Stimulated activated naive CD8-positive, alpha-beta T cell treated with anti-CD3 and anti-CD28 coated beads, Interleukin-15, amount 100 ng/mL, for 72 hours (primary cell): ENCODE results near the gene SRRD.
"Not testable (repeated sequence)": the region's sequence is repeated elsewhere in the genome, so short reads cannot be mapped to it uniquely, and the experiment has no call there.

ENCODE experiments used
- ATAC-seq: fragments of 150-1000 bp; cut with Tn5 transposase; 2 replicates; pipeline ENCODE4 v1.10.0; 2021; ENCODE audit warnings: mild to moderate bottlenecking, moderate library complexity
- DNase-seq, 2 donors: peaks; one replicate each; pipeline ENCODE4 v3.0.0; 2021 to 2022
- H3K27ac Mint-ChIP-seq, 2 donors: one replicate each; pipeline ENCODE4 v1.8.0; 2022; ENCODE audit warnings: mild to moderate bottlenecking in 2 of 2, mixed read lengths in 2 of 2, moderate library complexity in 2 of 2
- H3K27me3 Mint-ChIP-seq: one replicate; pipeline ENCODE4 v1.8.0; 2022; ENCODE audit warnings: mixed read lengths
- H3K4me1 Mint-ChIP-seq: one replicate; pipeline ENCODE4 v1.8.0; 2022; ENCODE audit warnings: mild to moderate bottlenecking, mixed read lengths
- H3K4me3 Mint-ChIP-seq, 2 donors: one replicate each; pipeline ENCODE4 v1.8.0; 2022; ENCODE audit warnings: mild to moderate bottlenecking in 2 of 2, mixed read lengths in 2 of 2, moderate library complexity in 1 of 2
- H3K9me3 Mint-ChIP-seq, 2 donors: one replicate each; pipeline ENCODE4 v1.8.0; 2022; ENCODE audit warnings: mixed read lengths in 2 of 2

Gene SRRD, protein sequence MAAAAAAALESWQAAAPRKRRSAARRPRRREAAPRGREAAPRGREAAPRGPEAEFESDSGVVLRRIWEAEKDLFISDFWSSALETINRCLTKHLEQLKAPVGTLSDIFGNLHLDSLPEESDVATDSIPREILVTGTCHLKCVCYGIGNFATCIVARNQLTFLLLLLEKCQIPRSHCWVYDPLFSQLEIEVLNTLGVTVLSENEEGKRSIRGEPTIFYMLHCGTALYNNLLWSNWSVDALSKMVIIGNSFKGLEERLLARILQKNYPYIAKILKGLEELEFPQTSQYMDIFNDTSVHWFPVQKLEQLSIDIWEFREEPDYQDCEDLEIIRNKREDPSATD

DNA sequence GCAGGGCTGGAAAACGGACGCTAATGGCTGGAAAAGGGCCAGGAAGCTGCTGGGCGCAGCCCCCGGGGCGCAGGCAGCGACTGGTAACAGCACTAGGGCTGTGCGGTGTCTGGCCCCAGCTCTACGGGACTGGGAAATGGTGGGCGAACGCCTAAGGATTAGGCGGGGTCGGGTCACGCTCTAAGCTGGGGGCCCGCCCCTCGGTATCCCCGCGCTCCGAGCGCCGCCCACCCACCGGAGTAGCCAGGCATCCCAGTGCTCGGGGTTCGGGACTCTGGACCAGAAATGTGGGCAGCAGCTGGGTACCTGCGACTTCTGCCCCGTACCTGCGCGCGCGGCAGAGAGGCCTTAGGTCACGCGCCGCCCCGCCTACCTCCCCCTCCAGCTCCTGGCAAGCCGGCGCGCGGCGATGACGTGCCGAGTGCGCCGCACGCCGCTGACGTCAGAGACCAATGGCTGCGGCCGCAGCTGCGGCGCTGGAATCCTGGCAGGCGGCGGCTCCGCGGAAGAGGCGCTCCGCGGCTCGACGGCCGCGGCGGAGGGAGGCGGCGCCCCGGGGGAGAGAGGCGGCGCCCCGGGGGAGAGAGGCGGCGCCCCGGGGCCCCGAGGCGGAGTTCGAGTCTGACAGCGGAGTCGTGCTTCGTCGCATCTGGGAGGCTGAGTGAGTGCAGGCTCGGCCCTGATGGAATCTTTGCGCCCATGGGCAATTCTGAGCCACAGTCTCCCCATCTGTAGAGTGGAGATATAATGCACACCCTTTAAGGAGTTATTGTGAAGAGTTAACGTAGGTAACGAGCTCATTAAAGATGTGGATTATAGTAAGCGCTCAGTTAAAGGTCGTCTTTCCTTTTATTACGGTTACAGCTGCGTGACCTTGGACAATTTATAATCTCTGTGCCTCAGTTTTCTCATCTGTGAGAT, at the start of gene SRRD, which contains the start of gene HPS4:
TSS of gene SRRD (plus strand) at position 439 of the 921 bp plus-strand sequence. CDS start at position 453, 14 bp downstream.
TSS of gene HPS4 (minus strand) at position 345 of the 921 bp plus-strand sequence. CDS start 2,021 bp downstream, outside the sequence.
- peak within 1 kb of the TSS; percentile 98 to 99 for H3K4me3 Mint-ChIP-seq
- DNase-seq (peak; percentile 92), ATAC-seq (peak; percentile 92)
- H3K27ac Mint-ChIP-seq = peak within 1 kb of the TSS; percentile 97 to 98
- H3K9me3 Mint-ChIP-seq = no peaks in the 10 kb centered on the region
- peaks cover 80% of the 10 kb centered on the region for H3K4me1 Mint-ChIP-seq
- no peaks in the 10 kb centered on the region for H3K27me3 Mint-ChIP-seq

DNA sequence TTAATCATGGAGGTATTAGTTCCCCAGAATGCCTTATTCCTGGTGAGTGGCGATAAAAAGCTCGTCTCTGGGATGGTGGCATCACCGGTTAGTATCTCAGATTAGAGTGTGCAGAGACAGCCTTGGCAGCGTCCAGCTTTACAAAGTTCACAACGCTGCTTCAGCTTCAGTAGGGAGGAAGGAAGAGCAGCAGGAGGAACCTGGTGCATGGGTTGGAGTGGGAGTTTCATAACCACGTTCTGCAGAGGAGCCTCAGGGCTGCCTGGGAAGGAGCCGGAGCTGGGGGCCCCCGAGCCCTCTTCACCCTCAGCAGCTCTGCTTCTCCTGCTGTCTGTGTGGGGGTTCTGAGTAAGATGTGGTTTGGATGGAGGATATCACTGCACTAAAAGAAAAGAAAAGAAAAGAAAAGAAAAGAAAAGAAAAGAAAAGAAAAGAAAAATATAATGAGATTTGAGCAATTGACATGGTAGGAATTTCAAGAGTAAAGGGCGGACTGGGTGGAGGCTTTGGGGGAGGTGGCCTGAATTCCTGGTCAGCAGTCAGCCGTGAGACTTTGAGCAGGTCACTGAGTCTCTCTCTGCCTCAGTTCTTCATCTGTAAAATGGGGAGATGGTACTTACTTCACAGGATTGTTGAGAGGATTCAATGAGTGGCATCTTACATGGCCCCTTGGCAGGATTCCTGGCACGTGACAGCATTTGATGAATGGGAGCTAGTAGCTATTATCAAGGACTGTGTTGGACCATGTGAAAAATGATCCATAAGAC, 48.2 kb upstream of the SRRD start:
- no peak for ATAC-seq
- H3K9me3 Mint-ChIP-seq = no peaks in the 10 kb centered on the region
- H3K27me3 Mint-ChIP-seq = no peaks in the 10 kb centered on the region
- H3K27ac Mint-ChIP-seq = peak overlapping the region in 1 of 2 donors; percentile 74
- no peak for DNase-seq
- peak overlapping the region; percentile 36 to 48 for H3K4me3 Mint-ChIP-seq
- peaks cover 62% of the 10 kb centered on the region for H3K4me1 Mint-ChIP-seq

DNA sequence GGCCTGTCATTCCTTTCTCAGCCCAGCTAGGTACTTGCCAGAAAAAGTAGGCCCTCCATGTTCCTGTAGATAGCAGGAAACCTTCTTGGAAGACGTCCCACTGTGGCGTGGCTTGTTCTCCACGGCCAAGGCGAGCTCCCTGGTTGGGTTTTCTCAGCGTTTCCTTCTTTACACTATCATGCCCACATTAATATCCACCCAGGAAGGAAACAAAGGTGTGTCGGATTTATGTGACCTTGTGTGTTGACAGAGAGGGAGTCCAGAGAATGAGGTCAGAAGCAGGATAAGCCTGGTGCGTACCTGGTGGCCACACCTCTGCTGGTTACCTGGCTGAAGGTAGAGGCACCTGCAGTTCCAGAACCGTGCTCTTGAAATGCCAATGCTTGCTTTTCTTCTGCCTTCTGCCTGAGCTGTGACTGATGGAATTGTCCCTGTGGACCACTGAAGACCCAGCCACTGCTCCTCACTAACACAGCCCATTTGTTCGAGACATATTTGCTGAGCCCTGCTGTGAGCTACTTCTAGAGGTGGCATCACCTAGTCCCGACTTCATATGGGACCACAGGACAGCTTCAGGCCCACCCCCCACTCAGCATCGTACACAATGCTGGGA, 46.7 kb upstream of the SRRD start:
- Mint-ChIP-seq H3K4me3 (no peak overlapping the region), H3K4me1 (peaks cover 47% of the 10 kb centered on the region), H3K9me3 (no peaks in the 10 kb centered on the region), H3K27me3 (no peaks in the 10 kb centered on the region), H3K27ac (no peak overlapping the region)
- ATAC-seq (no peak), DNase-seq (no peak)

DNA sequence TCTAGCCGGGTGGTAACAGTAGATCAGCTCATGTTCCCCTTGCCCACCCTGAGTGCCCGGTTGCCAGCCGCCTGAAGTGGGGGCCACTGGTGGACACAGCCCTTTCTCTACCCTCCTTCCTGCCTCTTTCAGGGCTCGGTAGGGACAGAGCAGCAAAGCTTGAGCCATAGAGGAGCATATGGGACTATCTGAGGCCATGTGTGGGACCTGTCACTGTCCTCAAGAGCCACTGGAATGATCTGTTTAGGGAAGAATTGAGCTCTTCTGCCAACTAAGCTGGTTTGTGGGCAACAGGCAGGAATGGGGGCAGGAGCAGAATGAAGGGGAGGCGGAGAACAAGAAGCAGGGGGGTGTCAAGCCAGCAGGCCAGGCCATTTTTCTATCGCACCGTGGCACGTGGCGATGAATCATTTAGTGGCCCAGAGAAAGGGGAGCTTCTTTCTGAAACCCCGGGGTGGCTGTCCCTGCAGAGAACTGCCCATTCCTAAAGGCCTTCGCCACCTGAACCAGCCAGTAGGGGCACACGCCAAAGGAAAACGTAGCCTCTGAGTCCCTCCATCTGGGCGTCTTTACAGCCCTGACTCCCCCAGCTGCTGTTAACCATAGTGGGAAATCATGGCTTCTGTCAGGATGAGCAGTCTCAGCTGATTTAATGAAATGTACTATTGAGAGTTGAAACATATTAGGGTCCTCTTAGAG, 45.8 kb upstream of the SRRD start:
- H3K4me3 Mint-ChIP-seq = no peak overlapping the region

DNA sequence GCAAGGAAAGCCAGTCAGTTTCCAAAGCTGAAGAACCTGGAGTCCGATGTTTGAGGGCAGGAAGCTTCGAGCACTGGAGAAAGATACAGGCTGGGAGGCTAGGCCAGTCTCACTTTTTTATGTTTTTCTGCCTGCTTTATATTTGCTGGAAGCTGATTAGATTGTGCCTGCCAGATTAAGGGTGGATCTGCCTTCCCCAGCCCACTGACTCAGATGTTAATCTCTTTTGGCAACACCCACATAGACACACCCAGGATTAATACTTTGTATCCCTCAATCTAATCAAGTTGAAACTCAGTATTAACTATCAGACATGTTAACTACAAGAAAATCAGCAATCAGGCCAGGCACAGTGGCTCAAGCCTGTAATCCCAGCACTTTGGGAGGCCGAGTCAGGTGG, 44.9 kb upstream of the SRRD start:
- not testable (repeated sequence) for H3K27ac Mint-ChIP-seq, ATAC-seq, DNase-seq, H3K9me3 Mint-ChIP-seq, H3K27me3 Mint-ChIP-seq, H3K4me3 Mint-ChIP-seq
- peaks cover 31% of the 10 kb centered on the region for H3K4me1 Mint-ChIP-seq

More for the DNA sequence above, 45.8 kb upstream of the SRRD start:
- Mint-ChIP-seq H3K27me3 (no peaks in the 10 kb centered on the region), H3K9me3 (no peaks in the 10 kb centered on the region), H3K4me1 (peaks cover 38% of the 10 kb centered on the region), H3K27ac (no peak overlapping the region)
- ATAC-seq = no peak
- DNase-seq = no peak

DNA sequence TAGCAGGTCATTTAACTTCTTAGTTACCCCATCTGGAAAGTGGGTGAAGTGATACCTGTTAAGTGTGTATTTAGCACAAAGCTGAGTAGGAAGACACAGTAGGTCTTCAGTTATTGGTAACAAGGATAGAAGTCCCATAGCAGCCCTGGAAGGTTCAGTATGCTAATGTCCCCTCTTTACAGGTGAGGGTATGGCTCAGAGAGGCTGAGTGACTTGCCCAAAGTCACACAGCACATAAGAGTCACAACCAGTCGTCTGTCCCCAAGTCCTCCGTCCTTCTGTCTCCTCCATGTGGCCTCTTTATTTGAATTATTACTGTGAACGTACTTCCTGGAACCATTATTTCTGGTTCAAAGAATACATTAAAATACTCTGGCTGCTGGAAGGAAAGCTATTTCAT, 44.1 kb upstream of the SRRD start:
- no peak for DNase-seq
- no peak for ATAC-seq
- H3K4me3 Mint-ChIP-seq = no peak overlapping the region
- peaks cover 26% of the 10 kb centered on the region for H3K4me1 Mint-ChIP-seq
- H3K27ac Mint-ChIP-seq = peak overlapping the region in 1 of 2 donors; percentile 66
- H3K9me3 Mint-ChIP-seq = no peaks in the 10 kb centered on the region
- no peaks in the 10 kb centered on the region for H3K27me3 Mint-ChIP-seq

DNA sequence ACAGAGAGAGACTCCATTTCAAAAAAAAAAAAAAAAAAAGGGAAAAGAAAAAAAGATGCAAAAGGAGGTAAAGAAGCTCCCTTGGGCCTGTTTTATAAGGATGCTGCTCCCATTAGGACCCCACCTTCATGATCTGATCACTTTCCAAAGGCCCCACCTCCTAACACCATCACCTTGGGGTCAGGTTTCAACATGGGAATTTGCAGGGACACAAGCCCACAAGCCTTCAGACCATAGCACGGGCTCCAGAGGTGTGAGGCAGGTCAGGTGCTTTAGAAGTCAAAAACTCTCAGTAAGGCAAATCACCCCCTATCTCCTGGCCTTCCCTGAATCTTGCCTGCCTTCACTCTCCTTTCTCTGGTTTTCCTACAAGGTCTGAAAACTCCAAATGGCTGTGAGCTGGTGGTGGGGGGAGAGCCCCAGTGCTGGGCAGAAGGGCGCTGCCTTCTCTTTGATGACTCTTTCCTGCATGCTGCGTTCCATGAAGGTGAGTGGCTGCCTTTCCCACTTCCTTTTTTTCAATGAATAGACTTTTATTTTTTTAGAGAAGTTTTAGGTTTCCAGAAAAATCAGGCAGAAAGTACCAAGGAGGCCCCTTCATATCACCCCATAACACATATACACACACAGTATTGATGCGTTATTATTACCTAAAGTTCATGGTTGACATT, 41.5 kb upstream of the SRRD start:
- Mint-ChIP-seq H3K27me3 (no peaks in the 10 kb centered on the region), H3K27ac (peak overlapping the region in 1 of 2 donors; percentile 75), H3K9me3 (no peaks in the 10 kb centered on the region), H3K4me1 (peaks cover 2% of the 10 kb centered on the region), H3K4me3 (no peak overlapping the region)
- ATAC-seq (no peak), DNase-seq (no peak)

DNA sequence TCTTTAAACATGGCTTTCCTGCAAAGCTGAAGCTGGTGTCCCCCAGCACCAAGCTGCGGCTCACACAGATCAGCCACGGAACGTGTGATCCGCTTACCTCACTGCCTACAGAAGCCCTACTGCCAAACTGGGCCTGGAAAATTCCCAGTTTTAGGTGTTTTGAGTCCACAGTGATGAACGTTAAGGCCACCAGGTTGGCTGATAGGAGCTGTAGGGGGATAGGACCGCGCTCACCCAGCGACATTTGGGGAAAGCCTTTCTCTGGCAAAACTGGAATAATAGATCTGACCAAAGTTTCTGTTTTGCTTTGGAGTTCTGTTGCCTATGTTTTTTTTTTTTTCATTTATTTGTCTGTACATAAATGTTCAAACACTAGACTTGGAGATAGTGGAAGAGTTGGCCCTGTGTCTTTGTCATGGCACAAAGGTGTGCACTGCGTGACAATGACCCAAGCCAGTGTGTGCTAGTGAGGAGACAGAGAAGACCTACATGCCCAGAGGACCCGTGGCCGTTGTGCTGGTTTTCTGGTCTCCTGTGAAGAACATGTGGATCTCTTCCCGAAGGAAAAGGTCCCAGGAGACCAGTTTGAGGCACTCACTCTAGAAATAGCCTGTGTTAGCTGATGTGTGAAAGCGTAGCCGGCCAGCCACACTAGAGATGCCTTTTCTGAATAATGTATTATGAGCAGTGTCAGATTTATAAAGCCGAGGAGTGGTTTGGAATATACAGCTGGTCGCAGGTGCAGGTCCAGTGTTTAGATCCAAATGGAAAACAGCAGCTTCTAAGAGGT, 39.6 kb upstream of the SRRD start:
- no peaks in the 10 kb centered on the region for H3K27me3 Mint-ChIP-seq
- ATAC-seq (no peak), DNase-seq (no peak)
- peaks cover 6% of the 10 kb centered on the region for H3K4me1 Mint-ChIP-seq
- no peak overlapping the region for H3K4me3 Mint-ChIP-seq
- H3K27ac Mint-ChIP-seq = peak overlapping the region in 1 of 2 donors; percentile 88
- H3K9me3 Mint-ChIP-seq = no peaks in the 10 kb centered on the region

DNA sequence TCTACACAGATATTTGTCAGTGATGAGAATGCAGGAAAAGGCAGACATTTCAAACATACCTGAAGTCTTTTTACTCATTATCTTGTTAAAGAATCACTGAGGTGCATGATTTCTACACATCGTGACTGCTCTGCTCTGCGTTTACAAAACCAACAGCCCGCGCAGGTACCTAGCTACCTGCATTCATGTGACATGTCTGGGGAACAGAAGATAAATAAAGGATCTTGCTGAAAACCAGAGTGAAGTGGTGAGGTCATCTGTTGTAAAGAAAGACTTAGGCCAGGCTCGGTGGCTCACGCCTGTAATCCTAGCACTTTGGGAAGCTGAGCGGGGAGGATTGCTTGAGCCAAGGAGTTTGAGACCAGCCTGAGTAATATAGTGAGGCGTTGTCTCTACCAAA, 38.9 kb upstream of the SRRD start:
- no peak overlapping the region for H3K4me3 Mint-ChIP-seq
- no peak for DNase-seq
- H3K9me3 Mint-ChIP-seq = no peaks in the 10 kb centered on the region

DNA sequence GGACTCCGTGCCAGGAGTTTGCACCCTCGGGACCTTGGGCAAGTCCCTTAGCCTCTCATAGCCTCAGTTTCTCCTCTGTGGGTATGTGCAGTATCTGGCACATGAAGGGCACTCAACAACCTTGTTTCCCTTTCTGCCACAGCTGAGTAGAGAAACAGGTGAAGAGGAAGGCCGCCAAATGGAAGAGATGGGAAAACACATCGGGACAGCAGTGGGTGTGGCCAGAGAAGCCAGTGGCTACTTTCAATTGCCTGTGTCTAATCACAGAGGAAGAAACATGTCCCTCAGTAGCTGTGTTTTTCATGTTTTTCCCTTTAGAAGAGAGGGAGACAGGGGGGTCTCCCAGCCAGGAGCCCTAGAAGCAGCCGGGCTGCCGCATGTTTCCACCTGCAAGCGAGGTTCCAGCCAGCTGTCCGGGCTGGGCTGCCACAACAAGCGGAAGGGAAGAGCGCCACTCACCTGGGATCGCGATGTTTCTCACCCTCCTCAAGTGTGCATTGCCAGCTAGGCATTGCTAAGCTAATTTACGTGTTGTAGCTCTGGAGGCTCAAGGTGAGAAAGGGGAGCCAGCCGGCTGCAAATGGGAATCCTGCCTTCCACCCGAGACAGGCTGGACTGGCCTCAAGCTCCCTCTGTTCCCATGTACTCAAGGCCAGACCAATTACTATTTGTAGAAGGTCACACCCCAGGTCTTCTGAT, 38.0 kb upstream of the SRRD start:
- H3K9me3 Mint-ChIP-seq = no peaks in the 10 kb centered on the region

More for the DNA sequence above, 38.9 kb upstream of the SRRD start:
- H3K27ac Mint-ChIP-seq = no peak overlapping the region
- H3K4me1 Mint-ChIP-seq = peaks cover 6% of the 10 kb centered on the region
- H3K27me3 Mint-ChIP-seq = no peaks in the 10 kb centered on the region
- no peak for ATAC-seq

DNA sequence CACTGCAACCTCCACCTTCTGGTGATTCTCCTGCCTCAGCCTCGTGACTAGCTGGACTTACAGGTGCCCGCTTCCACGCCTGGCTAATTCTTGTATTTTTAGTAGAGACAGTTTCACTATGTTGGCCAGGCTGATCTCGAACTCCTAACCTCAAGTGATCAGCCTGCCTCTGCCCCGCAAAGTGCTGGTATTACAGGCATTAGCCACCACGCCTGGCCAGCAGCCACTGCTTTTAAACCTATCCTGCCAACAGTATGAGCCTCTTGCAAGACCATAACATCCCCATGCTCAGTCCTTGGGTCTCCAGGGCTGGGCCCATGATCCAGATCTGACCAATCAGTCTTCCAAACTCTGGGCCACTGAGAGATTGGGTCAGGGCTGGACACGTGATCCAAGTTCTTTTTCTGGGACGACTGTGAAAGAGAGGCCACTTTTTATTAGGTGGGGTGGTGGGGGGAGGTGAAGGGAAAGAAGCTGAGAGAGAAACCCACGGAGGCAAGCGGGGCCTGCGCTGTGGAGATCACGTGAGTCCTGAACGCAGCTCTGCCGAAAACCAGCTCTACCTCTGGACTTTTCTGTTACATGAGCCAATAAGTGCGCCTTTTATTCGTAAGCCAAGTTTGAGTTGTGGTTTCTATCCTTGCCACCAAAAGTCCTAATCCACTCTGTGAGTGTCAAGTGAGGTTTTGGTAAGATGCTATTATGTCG, 36.7 kb upstream of the SRRD start:
- no peaks in the 10 kb centered on the region for H3K9me3 Mint-ChIP-seq
- H3K4me1 Mint-ChIP-seq = peaks cover 6% of the 10 kb centered on the region
- no peak overlapping the region for H3K27ac Mint-ChIP-seq
- H3K27me3 Mint-ChIP-seq = no peaks in the 10 kb centered on the region
- H3K4me3 Mint-ChIP-seq = no peak overlapping the region
- ATAC-seq = no peak
- DNase-seq = no peak

More for the DNA sequence above, 38.0 kb upstream of the SRRD start:
- no peak overlapping the region for H3K27ac Mint-ChIP-seq
- no peaks in the 10 kb centered on the region for H3K27me3 Mint-ChIP-seq
- H3K4me1 Mint-ChIP-seq = peaks cover 6% of the 10 kb centered on the region
- DNase-seq = no peak
- no peak for ATAC-seq
- H3K4me3 Mint-ChIP-seq = no peak overlapping the region

DNA sequence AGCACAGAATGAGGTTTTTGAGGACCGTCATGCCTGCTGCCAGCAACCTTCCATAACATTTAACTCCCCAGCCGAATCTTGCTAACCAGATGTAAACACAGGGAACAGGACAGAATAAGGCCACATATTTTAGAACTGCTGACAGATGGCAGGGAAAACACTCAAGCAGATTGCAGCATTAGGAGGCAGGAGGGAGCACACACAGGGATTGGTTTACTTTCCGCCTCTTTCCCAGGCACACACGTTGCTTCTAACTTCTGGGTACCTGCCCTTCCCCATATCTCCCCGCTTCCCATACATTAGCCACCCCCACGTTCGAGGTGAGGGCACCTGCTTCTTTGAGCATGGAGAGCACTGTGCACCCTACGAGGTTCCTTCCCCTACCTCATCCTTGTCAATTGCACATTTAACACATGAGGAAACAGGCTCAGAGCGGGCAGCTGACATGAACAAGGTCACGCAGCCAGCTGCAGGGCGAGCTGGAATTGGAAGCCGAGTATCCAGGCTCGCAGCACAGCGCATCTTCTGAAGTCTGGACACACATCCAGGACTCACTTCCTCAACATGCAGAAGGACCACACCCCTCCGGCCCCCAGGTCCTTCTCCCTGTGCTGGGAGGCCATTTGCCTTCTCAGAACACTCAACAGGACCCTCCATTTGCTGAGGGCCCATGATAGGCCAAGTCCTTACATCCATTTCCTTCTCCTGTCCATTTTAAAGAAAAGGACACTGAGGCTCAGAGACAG, 35.9 kb upstream of the SRRD start:
- no peaks in the 10 kb centered on the region for H3K9me3 Mint-ChIP-seq
- H3K4me1 Mint-ChIP-seq = peaks cover 6% of the 10 kb centered on the region
- no peaks in the 10 kb centered on the region for H3K27me3 Mint-ChIP-seq
- no peak for DNase-seq
- no peak overlapping the region for H3K4me3 Mint-ChIP-seq
- peak overlapping the region in 1 of 2 donors; percentile 70 for H3K27ac Mint-ChIP-seq
- no peak for ATAC-seq
